Urinary bladder (tissue), 4 donors: ENCODE data around the gene CCDC178. TPM values are rescaled to one million over a fixed set of nuclear protein-coding genes. Genes with fewer than 3 reads are reported as not detected.

Source experiments
- DNase-seq: peaks from one replicate; pipeline ENCODE4 v3.0.0-alpha.2; 2015; ENCODE audit errors: extremely low spot score
- H3K27ac ChIP-seq: one replicate; pipeline ENCODE4 v1.5.1; 2013; ENCODE audit warnings: low read depth, mild to moderate bottlenecking, moderate library complexity
- H3K36me3 ChIP-seq: one replicate; pipeline ENCODE4 v1.6.1; 2013; ENCODE audit warnings: mild to moderate bottlenecking, moderate library complexity; ENCODE audit not compliant: insufficient read depth
- H3K4me1 ChIP-seq: one replicate; pipeline ENCODE4 v1.6.1; 2013; ENCODE audit warnings: mild to moderate bottlenecking, moderate library complexity; ENCODE audit not compliant: insufficient read depth
- H3K4me3 ChIP-seq: one replicate; pipeline ENCODE4 v1.5.1; 2013; ENCODE audit warnings: low read depth, low read length
- WGBS: extraction: QIAGEN DNeasy Blood & Tissue Kit; methylation state at CpG from one replicate; pipeline ENCODE4 v1.1.7; 2013; 5-methylcytosine and 5-hydroxymethylcytosine counted together
- polyA plus RNA-seq: library from polyadenylated mRNA; stranded (reverse); fragments of 200-250 nt; gene quantifications from one replicate; pipeline ENCODE4 v1.2.3, GENCODE V29; 2013
- total RNA-seq: library from RNA; depleted of rRNA; stranded (reverse); fragments of >200 nt; gene quantifications from one replicate; pipeline ENCODE4 v1.2.3, GENCODE V29; 2014
- donor health status: healthy with polysubstance abuse.
- donor health status: healthy.

CCDC178 gene
- 3.1 TPM for total RNA-seq
- 1.5 TPM for polyA plus RNA-seq

GRCh38 chr18:33440060-33441043 is at the start of gene CCDC178:
Gene CCDC178 (minus strand): TSS chr18:33440721. CDS start chr18:33412088, 28,633 bp downstream.
- WGBS = under 1% methylated on average over 77 of the region's 77 CpGs
- Histone ChIP-seq H3K4me3 (peak within 1 kb of the TSS; percentile 70), H3K36me3 (no peaks in the 10 kb centered on the region), H3K4me1 (no peaks in the 10 kb centered on the region), H3K27ac (peak within 1 kb of the TSS; percentile 45)
- DNase-seq = peak; percentile 25

- Histone ChIP-seq H3K4me3 (no peak overlapping the region), H3K4me1 (no peaks in the 10 kb centered on the region), H3K27ac (no peak overlapping the region), H3K36me3 (no peaks in the 10 kb centered on the region)
- no peak for DNase-seq
- 71% methylated on average over 1 of the region's 1 CpG for WGBS
These were observed 43.4 kb upstream of the CCDC178 start for GRCh38 chr18:33483908-33484307.

GRCh38 chr18:33472509-33472908 is 32.0 kb upstream of the CCDC178 start:
- no peak overlapping the region for H3K4me3 ChIP-seq
- no peaks in the 10 kb centered on the region for H3K36me3 ChIP-seq
- 34% methylated on average over 3 of the region's 3 CpGs for WGBS
- no peaks in the 10 kb centered on the region for H3K4me1 ChIP-seq
- no peak for DNase-seq
- H3K27ac ChIP-seq = no peak overlapping the region

GRCh38 chr18:33470216-33470615 is 29.7 kb upstream of the CCDC178 start:
- no peak overlapping the region for H3K27ac ChIP-seq
- DNase-seq = no peak
- no peaks in the 10 kb centered on the region for H3K36me3 ChIP-seq
- 74% methylated on average over 2 of the region's 2 CpGs for WGBS
- no peak overlapping the region for H3K4me3 ChIP-seq
- H3K4me1 ChIP-seq = no peaks in the 10 kb centered on the region

GRCh38 chr18:33469699-33470098 is 29.2 kb upstream of the CCDC178 start:
- no peak for DNase-seq
- Histone ChIP-seq H3K36me3 (no peaks in the 10 kb centered on the region), H3K4me1 (no peaks in the 10 kb centered on the region), H3K4me3 (no peak overlapping the region), H3K27ac (no peak overlapping the region)
- 79% methylated on average over 3 of the region's 3 CpGs for WGBS

GRCh38 chr18:33467531-33467930 is 27.0 kb upstream of the CCDC178 start:
- 81% methylated on average over 1 of the region's 1 CpG for WGBS
- no peak overlapping the region for H3K4me3 ChIP-seq
- H3K4me1 ChIP-seq = no peaks in the 10 kb centered on the region
- DNase-seq = no peak
- H3K36me3 ChIP-seq = no peaks in the 10 kb centered on the region
- no peak overlapping the region for H3K27ac ChIP-seq

- Histone ChIP-seq H3K4me1 (no peaks in the 10 kb centered on the region), H3K27ac (no peak overlapping the region), H3K36me3 (no peaks in the 10 kb centered on the region), H3K4me3 (no peak overlapping the region)
- 96% methylated on average over 1 of the region's 1 CpG for WGBS
- DNase-seq = no peak
These were observed 26.3 kb upstream of the CCDC178 start for GRCh38 chr18:33466822-33467221.

GRCh38 chr18:33460681-33461080 is 20.2 kb upstream of the CCDC178 start:
- H3K27ac ChIP-seq = no peak overlapping the region
- DNase-seq = no peak
- H3K36me3 ChIP-seq = no peaks in the 10 kb centered on the region
- H3K4me3 ChIP-seq = no peak overlapping the region
- no peaks in the 10 kb centered on the region for H3K4me1 ChIP-seq
- 81% methylated on average over 1 of the region's 1 CpG for WGBS

- Histone ChIP-seq H3K4me3 (no peak overlapping the region), H3K27ac (no peak overlapping the region), H3K4me1 (no peaks in the 10 kb centered on the region), H3K36me3 (no peaks in the 10 kb centered on the region)
- no peak for DNase-seq
These were observed 19.1 kb upstream of the CCDC178 start for GRCh38 chr18:33459612-33460011.

- Histone ChIP-seq H3K27ac (no peak overlapping the region), H3K4me1 (no peaks in the 10 kb centered on the region), H3K36me3 (no peaks in the 10 kb centered on the region), H3K4me3 (no peak overlapping the region)
- whole genome bisulfite sequencing = 85% methylated on average over 1 of the region's 1 CpG
- no peak for DNase-seq
These were observed 6.1 kb upstream of the CCDC178 start for GRCh38 chr18:33446604-33447003.

GRCh38 chr18:33444709-33445108 is 4.2 kb upstream of the CCDC178 start:
- no peak for DNase-seq
- WGBS = 47% methylated on average over 2 of the region's 2 CpGs
- Histone ChIP-seq H3K4me1 (no peaks in the 10 kb centered on the region), H3K27ac (no peak overlapping the region), H3K36me3 (no peaks in the 10 kb centered on the region), H3K4me3 (no peak overlapping the region)

GRCh38 chr18:33432857-33433256 is 7.7 kb downstream of the CCDC178 start:
- Histone ChIP-seq H3K4me1 (no peaks in the 10 kb centered on the region), H3K4me3 (no peak overlapping the region), H3K36me3 (no peaks in the 10 kb centered on the region), H3K27ac (no peak overlapping the region)
- WGBS = 27% methylated on average over 1 of the region's 1 CpG
- DNase-seq = no peak

- Histone ChIP-seq H3K36me3 (no peaks in the 10 kb centered on the region), H3K4me1 (no peaks in the 10 kb centered on the region), H3K4me3 (no peak overlapping the region), H3K27ac (no peak overlapping the region)
- DNase-seq = no peak
- 88% methylated on average over 2 of the region's 2 CpGs for WGBS
These were observed 13.0 kb downstream of the CCDC178 start for GRCh38 chr18:33427549-33427948.

- Histone ChIP-seq H3K4me1 (no peaks in the 10 kb centered on the region), H3K4me3 (no peak overlapping the region), H3K27ac (no peak overlapping the region), H3K36me3 (no peaks in the 10 kb centered on the region)
- no peak for DNase-seq
- WGBS = 81% methylated on average over 14 of the region's 14 CpGs
These were observed 16.1 kb downstream of the CCDC178 start for GRCh38 chr18:33424266-33424946.
